GM23338 (cell line): ENCODE data around the gene CUBN.

ENCODE experiments used
- CREB1 ChIP-seq: fragments of 250-450 bp; sonication (Bioruptor Pico); IDR thresholded peaks from 2 replicates; pipeline ENCODE4 v1.5.0; 2020; ENCODE audit warnings: low read depth, mild to moderate bottlenecking, moderate library complexity
- CTCF ChIP-seq, 2 experiments: fragments of 200-600 bp in 1 of 2; sonication (generic) in 1 of 2; conservative IDR thresholded peaks; 2 replicates each; pipeline versions ENCODE4 v1.5.1 to v1.6.1; 2016 to 2017; ENCODE audit warnings: antibody characterized with exemption in 2 of 2, low read depth in 2 of 2, mild to moderate bottlenecking in 2 of 2, moderate library complexity in 1 of 2
- ETS1 ChIP-seq: IDR thresholded peaks from 2 replicates; pipeline ENCODE4 v1.6.1; 2016; ENCODE audit warnings: antibody characterized with exemption
- EZH2 ChIP-seq: fragments of 200-600 bp; sonication (generic); IDR thresholded peaks from one replicate; pipeline ENCODE4 v1.8.0; 2017; ENCODE audit warnings: antibody characterized with exemption, mild to moderate bottlenecking, low read depth; ENCODE audit not compliant: unreplicated experiment
- EZH2phosphoT487 ChIP-seq: fragments of 200-600 bp; sonication (generic); IDR thresholded peaks from one replicate; pipeline ENCODE4 v1.8.1; 2018; ENCODE audit warnings: antibody characterized with exemption; ENCODE audit not compliant: unreplicated experiment
- JUNB ChIP-seq: IDR thresholded peaks from one replicate; pipeline ENCODE4 v1.6.1; 2016; ENCODE audit warnings: antibody characterized with exemption; ENCODE audit not compliant: unreplicated experiment
- NANOG ChIP-seq: IDR thresholded peaks from 2 replicates; pipeline ENCODE4 v1.6.1; 2016; ENCODE audit warnings: antibody characterized with exemption, borderline replicate concordance
- POLR2AphosphoS5 ChIP-seq: IDR thresholded peaks from 2 replicates; pipeline ENCODE4 v1.6.1; 2016; ENCODE audit warnings: antibody characterized with exemption, low read depth
- REST ChIP-seq: IDR thresholded peaks from one replicate; pipeline ENCODE4 v1.6.1; 2018; ENCODE audit warnings: antibody characterized with exemption; ENCODE audit not compliant: unreplicated experiment
- STAT1 ChIP-seq: IDR thresholded peaks from one replicate; pipeline ENCODE4 v1.6.1; 2016; ENCODE audit warnings: antibody characterized with exemption; ENCODE audit not compliant: unreplicated experiment
- ZNF114 ChIP-seq: fragments of 250-450 bp; sonication (Bioruptor Pico); IDR thresholded peaks from 2 replicates; pipeline ENCODE4 v1.5.0; 2020; ENCODE audit warnings: mild to moderate bottlenecking, moderate library complexity
- ZNF331 ChIP-seq: fragments of 250-450 bp; sonication (Bioruptor Pico); IDR thresholded peaks from 2 replicates; pipeline ENCODE4 v1.5.0; 2020; ENCODE audit warnings: low read depth, mild to moderate bottlenecking, moderate library complexity
- ZNF462 ChIP-seq: fragments of 250-450 bp; sonication (Bioruptor Pico); IDR thresholded peaks from 2 replicates; pipeline ENCODE4 v1.5.0; 2020; ENCODE audit warnings: mild to moderate bottlenecking, moderate library complexity

GRCh38 chr10:17125206-17125893, 4.3 kb downstream of the CUBN start:
- TF ChIP-seq EZH2 (no peak), CTCF (conservative IDR thresholded peaks at IDR 0.05; ENCODE audit: low read depth in 2 of 2) (no peak), EZH2phosphoT487 (no peak), CREB1 (no peak), POLR2AphosphoS5 (no peak), ZNF331 (CRISPR knock-in tag) (no peak), REST (no peak), ETS1 (no peak), JUNB (no peak), STAT1 (no peak), NANOG (no peak), ZNF114 (CRISPR knock-in tag) (no peak), ZNF462 (no peak)
